Lung microvascular endothelial cell (primary cell): ENCODE data around the gene GAN. TPM values are rescaled to one million over a fixed set of nuclear protein-coding genes. Genes with fewer than 3 reads are reported as not detected.

ENCODE experiments used
- DNase-seq, 2 donors: peaks; one replicate each; pipeline versions ENCODE4 v3.0.0 to v3.0.0-alpha.2; 2010; ENCODE audit warnings: low read depth in 2 of 2
- total RNA-seq: library from RNA; depleted of rRNA; stranded (reverse); fragments of >200 nt; gene quantifications from 2 replicates; pipeline ENCODE4 v1.2.1, GENCODE V29; 2014

Gene GAN
- total RNA-seq, 1 donor from 2014 or later: 5.0 TPM

DNA sequence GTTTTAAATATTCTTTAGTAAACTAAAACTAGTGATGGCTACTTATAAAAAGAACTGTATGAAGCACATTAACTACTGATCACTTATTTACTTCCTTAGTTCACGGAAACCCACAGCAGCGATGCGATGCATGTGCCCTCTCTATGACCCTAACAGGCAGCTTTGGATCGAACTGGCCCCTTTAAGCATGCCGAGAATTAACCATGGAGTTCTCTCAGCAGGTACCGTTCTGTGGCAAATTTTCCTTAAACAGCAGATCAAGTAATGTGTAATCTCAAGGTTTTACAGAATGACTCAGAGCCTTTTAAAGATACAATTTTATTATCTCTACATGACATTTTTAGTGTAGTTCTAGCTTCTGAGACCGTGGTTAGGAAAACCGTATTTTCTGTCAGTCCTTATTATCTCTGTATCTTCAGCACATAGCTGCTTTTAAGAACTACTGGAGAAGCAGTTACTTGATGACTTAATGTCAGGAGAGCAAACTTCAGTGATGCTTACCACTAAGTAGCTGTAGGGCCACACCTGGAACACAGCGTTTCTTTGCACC, 43.0 kb downstream of the GAN start:
- no peak for DNase-seq

DNA sequence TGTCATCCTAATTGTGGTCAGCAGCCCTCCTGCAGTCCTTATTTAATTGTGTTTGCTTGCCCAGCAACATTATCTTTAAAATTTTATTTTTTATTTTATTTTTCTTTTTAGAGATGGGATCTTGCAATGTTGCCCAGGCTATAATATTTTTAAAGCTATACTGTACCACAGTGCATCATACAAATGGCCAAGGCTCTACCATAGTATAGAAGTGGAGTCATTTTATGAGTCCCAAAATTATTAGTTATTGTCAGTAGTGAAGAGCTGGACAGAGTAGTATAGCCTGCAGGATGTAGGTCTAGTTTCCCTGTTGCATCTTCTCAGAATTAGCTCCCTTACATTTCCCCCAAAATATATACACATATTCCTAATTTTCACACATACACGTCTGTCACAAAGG, 44.1 kb downstream of the GAN start:
- no peak for DNase-seq

DNA sequence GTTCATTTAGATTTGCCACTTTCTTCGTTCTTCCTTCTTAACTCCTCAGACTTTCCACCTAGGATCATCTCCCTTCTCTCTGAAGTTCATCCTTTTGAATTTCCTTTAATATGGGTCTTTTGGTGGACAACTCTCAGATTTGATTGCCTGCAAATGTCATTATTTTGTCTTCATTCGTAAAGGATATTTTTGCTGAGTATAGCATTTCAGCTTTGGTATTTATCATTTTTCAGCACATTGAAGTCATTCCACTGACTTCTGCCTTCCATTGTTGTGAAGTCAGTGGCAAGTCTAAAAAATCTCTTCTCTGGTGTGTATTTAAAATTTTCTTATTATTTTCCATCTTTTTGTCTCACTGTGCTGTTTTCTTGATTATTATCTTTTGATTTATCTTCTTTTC, 45.4 kb downstream of the GAN start:
- no peak for DNase-seq

DNA sequence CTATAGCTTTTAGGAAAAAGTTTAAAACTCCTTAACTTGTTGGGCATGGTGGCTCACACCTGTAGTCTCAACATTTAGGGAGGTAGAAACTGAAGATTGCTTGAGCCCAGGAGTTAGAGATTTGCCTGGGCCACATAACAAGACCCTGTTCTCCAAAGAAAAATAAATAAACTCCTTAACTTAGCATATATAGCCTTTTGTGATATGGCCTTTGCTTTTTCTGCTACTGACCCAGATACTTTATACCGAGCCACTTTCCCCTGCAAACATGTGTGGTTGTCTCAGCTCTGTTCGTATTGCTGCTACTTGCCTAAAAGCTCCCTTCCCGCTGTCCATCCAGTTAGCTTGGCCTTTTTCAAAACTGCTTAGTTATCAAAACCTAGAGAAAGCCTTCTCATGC, 51.0 kb downstream of the GAN start:
- no peak for DNase-seq

DNA sequence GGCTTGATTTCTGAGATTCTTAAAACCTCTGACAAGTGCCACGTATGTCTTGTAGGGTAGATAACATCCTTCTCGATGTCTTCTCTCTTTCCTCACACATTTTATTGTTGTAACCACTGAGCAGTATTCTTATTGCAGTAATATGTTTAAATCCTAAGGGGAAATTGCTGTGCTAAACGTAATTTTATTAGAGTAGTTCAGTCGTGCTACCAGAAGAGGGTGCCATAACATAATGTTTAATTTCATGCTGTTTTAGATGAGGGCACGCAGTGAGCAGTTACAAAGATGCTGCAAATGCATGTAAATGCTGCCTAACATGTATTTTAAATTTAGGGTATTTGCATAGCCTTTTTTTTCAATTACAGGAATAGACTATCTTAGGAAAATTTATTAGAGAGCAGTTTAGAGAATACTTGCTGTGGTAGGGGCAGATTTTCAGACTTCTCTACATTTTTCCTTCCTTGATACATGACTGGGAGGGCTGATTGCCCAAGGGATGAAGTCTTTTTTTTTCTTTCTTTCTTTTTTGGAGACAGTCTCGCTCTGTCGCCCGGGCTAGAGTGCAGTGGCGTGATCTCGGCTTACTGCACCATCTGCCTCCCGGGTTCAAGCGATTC, 51.7 kb downstream of the GAN start:
- peak; percentile 69 to 77 for DNase-seq

DNA sequence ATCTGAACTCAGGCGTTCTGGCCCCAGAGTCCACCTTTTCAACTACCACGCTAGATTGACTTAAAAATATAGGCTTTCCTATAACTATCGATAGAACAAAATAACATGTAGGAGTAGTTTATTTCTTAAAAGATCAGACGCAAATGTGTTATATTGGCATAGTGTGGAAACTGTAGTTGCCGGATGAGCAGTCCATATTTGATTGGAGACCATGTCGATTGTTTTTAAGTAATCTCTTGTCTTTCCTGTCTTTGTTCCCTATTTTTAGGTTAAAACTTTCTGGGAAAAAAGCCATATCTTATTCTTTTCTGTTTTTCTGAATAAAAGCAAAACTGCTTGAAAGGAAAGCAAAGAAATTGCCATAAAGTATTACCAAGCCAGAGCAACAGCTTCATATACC, 53.1 kb downstream of the GAN start:
- peak; percentile 14 to 37 for DNase-seq

DNA sequence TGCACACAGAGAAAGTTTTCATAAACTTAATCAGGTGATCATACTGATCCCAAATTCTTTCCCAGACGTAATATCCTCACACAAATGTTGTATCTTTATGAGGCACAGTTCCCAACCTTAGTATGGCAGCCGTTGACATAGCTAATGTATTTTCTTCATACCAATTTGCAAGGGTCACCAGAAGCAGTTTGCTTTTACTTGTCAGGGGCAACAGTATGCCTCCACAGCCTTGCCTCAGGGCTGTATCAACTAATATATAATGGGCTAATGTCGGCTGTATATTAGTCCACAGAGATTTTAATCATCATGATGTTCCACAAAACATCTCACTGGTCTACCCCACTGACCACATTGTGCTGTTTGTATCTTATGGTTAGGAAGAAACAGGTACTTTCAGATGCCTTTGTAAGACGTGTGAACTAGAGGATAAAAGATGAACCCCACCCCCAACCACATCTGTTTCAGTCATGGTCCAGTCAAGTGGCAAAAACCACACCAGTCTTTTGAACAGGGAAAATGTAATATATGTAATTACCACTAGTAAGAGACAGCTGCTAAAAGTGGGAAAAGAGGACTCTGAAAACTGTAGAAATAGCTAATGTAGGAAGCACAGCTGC, 55.2 kb downstream of the GAN start:
- no peak for DNase-seq

DNA sequence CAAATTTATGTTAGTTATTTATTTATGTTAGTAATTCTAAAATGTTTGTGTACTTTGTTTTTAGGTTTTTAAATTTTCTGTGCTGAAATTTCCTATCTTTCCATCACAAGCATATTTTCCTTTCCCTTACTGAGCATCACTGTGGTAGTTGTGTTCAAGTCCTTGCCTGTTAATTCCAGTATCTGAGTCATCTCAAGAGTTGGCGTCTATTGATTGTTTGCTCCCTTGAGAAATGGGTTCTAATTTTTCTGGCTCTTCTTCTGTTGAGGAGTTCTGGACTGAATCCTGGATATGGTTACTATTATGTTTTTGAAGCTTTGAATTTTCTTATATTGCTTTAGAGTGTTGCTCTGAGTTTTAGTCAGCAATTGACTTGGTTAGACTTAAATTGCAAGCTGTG, 56.3 kb downstream of the GAN start:
- DNase-seq: no peak

DNA sequence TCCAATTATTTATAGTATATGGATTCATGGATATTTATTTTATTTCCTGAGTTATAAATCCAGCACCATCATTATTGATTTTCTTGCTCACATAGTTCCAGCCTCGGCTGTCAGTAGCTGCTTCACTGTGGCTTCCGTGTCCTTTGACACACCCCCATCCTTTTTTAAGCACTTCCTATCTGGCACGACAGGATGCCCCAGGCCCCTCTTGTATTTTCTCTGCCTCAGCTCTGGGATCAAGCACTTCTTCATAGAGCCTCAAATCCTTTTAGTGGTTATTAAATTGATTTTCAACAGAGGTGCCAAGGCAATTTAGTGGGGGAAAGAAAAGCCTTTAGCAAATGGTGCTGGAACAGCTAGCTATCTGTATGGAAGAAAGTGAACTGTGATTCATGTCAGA, 59.8 kb downstream of the GAN start:
- DNase-seq: peak; percentile 23 to 35

DNA sequence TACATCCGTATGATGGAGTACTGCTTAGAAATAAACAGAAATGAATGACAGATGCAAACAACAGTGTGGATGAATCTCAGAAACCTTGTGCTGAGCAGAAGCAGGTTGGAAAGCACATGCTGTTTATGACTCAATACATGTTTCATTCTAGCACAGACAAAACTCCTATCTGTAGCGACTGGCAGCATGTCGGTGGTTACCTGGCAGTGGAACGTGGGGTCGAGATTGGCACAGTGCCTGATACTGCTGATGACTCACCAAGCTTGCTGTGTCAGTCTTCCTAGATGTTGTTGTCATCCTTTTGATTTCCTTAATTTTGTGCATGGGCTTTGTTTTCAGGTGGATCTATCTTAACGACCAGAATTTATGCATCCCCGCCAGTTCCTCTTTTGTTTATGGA, 62.1 kb downstream of the GAN start:
- DNase-seq: peak; percentile 57 to 71

DNA sequence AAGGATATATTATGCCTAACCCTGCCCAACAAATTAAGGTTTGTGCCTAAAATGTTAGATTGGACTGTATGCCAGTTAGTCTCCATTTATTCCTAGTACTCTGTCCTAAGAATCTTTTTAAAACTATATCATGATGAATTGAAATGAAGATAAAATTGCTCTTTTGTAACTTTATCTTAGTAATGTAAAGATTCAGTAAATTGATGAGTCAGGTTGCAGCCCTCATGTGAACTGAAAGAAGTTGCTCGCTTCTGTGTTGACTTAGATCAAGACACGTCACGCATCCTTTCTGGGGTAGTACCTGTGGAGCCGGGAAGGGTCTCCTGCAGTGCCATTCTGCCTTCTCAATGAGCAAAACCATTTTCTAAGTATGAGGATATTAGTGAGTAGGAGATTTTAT, 63.3 kb downstream of the GAN start:
- DNase-seq: no peak

DNA sequence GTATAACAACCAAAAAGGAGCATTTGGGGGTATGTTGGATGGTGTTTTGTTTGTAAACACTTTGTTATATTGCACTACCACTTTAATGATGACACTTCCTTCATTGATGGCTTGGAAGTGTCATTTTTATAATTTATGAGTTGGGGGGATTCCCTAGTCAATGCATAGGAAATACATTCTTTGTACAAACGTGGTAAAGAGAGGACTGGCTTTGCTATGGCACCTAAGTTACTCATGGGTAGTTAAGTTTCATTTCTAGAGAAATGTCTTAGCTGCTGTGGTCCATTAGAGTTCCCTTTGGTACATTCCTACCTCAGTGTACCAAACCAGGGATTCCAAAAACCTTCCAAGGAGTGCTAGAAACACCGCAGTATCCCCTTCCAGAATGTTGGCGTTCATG, 66.2 kb downstream of the GAN start:
- DNase-seq: no peak

DNA sequence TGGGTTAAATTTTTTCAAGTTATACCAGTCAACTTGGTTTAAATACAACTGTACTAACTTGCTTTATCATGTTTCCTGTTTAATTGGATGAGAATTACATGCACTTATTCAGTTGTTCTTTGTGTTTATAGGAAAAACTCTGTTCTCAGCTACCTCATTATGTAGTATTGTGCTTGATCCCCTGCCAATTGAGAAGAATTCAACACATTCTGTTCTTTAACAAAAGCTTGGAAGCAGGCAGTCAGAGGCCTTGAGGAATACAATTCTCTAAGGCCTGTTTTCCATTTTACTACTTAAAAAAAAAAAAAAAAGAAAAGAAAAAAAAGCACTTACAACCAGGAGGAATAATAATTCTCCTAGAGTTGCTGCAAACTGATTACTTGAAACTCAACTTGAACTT, 69.2 kb downstream of the GAN start:
- peak; percentile 73 to 88 for DNase-seq

DNA sequence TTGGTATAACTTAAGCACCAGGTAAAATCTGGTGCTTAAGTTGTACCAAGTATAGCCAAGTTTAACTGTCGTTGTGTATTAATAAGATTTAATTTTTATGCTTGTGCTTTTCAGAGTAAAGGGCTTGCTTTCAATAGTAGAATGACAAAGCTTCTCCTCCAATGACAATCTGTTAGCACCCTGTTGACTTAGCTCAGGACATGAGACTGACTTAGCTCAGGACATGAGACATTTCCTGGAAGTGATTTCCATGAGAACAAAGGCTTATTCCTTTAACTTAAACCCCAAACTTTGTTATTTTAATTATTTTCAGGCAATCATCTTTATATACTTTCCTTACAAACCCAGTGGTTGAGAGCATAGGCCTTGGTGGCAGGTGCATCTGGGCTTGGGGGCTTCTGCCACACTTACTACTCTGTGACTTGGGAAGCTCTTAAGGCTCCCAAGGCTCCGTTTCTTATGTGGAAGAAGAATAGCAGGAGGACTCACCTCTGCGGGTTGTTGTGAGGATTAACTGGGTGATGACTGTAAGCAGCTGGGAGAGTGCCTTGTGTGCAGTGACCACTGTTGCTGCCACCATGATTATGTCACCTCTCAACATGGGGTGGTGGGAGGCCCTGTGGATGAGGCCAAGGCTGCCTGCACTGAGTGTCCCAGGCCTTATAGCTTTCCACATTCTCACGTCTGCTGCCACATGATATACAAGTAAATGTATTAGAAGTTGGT, 70.4 kb downstream of the GAN start:
- peak; percentile 66 to 94 for DNase-seq

DNA sequence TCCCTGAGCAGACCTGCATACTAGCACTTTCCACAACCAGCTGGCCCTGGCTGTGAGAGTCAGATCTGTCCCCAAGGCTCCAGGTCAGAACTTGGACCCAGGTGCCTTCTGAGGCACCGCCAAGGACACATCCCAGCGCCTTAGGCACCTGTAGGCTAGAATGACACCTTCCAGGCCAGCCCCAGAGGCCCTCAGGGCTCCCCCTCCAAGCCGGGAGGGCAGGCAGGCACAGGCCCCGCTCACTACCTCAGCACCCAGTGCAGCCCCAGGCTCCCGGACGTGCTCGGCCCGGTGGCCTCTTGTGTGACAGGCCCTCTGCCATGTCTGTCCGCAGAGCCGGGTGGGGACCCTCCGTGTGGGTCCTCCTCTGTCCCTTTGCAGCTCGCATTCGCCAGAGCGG, 73.6 kb downstream of the GAN start:
- no peak for DNase-seq

DNA sequence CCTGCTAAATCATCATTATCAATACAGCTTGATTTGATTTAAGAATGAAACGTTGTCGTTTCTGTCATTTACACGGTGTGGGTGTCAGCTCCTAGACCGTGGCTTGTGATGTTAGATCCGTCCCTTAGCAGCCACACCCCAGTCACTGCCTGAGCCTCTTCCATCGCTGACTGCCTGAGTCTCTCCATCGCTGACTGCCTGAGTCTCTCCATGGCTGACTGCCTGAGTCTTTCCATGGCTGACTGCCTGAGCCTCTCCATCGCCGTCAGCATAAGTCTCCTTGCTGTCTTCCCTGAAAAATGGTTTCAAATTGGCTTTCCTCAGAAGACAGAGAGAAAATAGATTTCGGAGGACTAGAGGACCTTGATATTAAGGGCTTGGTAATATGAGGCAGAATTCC, 76.1 kb downstream of the GAN start:
- no peak for DNase-seq

DNA sequence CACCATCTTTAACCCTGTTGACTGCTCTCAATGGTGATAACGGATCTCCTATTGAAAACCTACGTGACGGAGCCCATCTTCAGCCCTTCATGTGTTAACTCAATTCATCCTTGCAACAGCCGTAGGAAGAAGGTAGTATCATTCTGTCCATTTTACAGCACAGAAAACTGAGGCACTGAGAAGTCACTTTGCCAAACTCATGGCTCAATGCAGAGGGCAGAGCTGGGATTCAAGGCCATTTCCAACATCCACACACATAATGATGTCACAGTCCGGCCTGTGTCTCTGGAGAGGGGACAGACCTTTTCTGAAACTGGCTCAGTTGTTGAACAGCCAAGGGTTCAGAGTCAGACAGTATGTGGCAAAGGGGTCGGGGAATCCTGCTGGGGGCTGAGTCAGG, 77.2 kb downstream of the GAN start:
- DNase-seq: no peak

DNA sequence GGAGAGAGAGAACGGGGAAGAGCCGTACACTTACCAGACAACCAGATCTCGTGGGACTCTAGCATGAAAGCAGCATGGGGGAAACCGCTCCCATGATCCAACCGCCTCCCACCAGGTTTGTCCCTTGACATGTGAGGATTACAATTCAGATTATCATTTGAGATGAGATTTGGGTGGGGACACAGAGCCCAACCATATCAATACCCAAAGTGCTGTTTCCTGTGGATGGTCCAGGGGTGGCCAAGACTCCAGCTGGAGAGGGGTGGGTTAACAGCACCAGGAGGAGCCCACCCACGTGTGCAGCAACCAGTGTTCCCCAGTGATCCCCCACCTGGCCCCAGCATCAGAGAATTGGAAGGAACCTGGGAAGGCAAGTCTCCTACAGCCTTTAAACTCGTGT, 79.7 kb downstream of the GAN start:
- DNase-seq: no peak

DNA sequence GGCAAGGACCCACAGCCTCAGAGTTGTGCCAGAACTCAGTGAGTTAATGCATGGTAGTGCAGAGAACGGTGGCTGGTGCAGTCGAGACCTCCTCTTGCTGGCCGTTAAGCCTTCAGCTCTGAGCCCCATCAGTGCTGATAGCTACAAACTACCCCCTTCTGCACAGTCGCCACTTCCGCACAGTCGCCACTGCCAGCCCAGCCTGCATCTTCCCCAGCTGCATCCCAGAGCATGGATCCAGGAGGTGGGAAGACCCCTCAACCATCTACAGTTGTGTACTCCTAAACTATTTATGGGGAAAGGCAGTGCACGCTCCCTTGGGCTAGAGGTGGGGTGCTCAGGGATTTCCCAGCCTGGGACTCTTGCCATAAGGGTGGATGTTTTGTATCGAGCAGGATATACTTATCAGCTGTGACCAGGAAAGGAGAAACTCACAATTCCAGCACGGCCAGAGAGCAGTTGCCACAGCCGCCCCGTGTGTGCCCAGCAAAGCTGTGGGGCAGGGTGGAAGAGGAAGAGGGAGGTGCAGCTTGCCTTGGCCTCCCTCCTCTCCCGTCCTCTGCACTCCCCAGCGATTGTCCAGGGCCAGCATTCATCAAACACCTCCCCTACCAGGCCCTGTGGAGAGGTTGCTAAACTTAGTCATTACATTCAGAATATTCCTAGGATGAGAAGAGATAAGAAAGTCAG, 80.3 kb downstream of the GAN start:
- peak in 1 of 2 donors; percentile 61 for DNase-seq

DNA sequence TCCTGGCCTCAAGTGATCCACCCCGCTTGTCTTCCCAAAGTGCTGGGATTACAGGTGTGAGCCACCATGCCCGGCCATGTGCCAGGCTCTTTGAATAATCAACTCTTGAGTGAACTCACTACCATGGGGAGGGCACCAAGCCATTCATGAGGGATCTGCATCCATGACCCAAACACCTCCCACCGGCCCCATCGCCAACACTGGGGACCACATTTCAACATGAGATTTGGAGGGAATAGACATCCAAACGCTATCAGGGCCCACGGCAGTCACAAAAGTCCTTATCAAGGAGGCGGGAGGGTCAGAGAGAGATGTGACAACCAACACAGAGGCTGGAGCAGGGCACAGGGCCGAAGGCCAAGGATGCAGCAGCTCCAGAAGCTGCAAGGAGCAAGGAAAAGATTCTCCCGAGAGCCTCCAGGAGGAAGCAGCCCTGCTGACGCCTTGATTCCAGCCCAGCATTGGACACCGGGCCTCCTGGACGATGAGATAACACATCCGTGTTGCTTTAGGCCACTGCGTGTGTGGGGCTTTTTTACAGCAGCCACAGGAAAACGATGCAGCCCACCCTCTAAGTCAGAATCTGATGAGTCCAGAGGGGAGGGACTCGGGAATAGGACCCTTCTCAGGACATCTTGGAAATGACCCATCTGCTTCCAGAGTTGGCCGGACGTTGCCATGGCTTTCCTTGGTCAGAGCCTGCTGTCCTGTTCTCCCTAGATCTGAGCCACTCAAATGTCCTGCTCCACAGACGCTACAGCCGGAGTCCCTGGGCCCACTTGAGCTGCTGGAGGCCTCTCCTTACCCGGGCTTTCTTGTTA, 82.5 kb downstream of the GAN start:
- DNase-seq: no peak

DNA sequence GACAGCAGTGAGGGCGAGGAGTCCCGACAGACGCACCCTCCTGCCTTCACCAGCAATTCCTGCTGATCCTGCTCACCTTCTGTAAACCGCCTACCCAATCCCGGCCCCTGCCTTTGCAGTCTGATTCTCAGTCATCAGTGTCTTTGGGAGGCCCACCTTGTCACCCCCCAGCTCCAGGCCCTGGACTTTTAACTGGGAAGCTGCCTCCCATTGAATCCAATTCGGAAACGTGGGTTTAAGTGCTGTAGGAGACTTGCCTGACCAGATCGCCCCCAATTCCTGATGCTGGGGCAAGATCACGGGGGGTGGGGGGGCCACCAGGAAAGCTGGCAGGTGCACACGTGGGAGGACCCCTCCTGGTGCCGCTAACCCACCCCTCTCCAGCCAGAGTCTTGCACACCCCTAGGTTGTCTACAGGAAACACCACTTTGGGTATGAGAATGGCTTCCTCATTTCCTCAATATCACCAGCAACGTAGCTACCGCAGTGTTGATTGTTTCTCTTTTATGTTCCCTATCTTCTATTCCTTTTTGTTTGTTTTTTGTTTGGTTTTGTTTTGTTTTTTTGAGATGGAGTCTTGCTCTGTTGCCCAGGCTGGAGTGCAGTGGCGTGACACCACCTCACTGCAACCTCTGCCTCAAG, 83.2 kb downstream of the GAN start:
- no peak for DNase-seq
